ENCODE measurements around the gene CLIC4.
"Not testable (repeated sequence)": the region's sequence is repeated elsewhere in the genome, so short reads cannot be mapped to it uniquely, and the experiment has no call there.

Gene CLIC4

DNA sequence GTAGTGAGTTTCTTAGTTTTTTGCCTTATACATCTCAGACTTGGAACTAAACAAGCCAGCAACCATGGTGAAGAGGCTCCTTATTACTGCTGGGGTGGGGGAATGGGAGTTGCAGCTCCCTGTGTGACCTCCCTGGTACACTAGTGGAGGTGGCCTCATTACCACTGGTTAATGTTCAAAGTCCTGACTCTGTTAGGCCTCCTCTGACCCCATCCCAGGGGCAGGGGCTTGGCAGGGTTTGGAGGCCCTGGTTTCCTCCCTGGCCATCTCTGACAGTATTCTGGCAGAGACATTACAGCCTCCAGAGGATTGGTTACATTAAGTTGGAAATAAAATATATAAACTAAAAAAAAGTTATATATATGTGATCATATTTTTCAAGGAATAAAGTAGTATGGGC, 45.2 kb downstream of the CLIC4 start:
- Histone ChIP-seq H3K4me1 (ENCODE audit: insufficient read depth, insufficient read length) (no peaks in the 10 kb centered on the region), H3K27me3 (ENCODE audit: insufficient read depth, insufficient read length) (no peaks in the 10 kb centered on the region), H3K36me3 (ENCODE audit: insufficient read depth, insufficient read length, low read length) (peaks cover 3% of the 10 kb centered on the region), H3K9me3 (ENCODE audit: insufficient read depth, low read length) (no peaks in the 10 kb centered on the region), H3K9ac (ENCODE audit: insufficient read length, low read depth) (no peak overlapping the region), H3K4me3 (ENCODE audit: insufficient read length, low read depth) (no peak overlapping the region)
- TF ChIP-seq ZNF274 (IDR thresholded peaks at IDR 0.05; ENCODE audit: low read depth, low read length) (no peak), SUZ12 (IDR thresholded peaks at IDR 0.05; ENCODE audit: extremely low read depth, insufficient read depth, insufficient read length) (no peak), YY1 (IDR thresholded peaks at IDR 0.05; ENCODE audit: insufficient read depth, insufficient read length) (no peak)
- DNase-seq (ENCODE audit: low read depth, low spot score): no peak

DNA sequence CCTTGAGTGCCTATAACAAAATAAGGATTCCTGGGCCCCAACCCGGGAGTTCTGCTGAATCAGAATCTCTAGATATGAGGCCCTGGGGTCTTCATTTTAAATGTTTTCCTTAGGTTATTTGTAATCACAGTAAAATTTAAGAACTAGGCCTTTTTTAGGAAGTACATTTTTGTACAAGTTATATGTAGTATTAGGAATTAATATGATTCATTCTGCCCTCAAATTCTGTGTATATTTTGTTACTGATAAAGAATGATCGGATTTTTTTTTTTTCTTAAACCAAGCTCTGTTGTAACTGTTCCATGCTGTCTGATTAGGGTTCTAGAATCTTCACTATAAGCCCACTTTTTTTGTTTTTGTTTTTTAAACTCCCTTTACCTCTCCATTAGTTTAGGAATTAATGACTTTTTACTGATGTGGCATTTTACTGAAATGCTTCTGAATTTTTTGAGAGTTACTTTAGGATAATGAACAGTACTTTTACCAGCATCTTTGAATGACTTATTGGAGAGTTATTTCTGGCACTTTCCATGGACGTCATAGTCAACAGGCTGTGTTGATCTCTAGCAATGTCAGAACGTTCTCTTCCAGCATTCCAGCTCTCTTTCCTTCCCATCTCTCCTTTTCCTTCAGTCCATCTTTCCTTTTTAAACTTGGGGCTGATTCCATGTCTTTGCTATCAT, 48.3 kb downstream of the CLIC4 start:
- no peak for TF ChIP-seq YY1 (IDR thresholded peaks at IDR 0.05; ENCODE audit: insufficient read depth, insufficient read length)
- TF ChIP-seq SUZ12 (IDR thresholded peaks at IDR 0.05; ENCODE audit: extremely low read depth, insufficient read depth, insufficient read length): no peak
- no peak for TF ChIP-seq ZNF274 (IDR thresholded peaks at IDR 0.05; ENCODE audit: low read depth, low read length)
- H3K4me3 ChIP-seq (ENCODE audit: insufficient read length, low read depth): no peak overlapping the region
- H3K4me1 ChIP-seq (ENCODE audit: insufficient read depth, insufficient read length): no peaks in the 10 kb centered on the region
- no peaks in the 10 kb centered on the region for H3K27me3 ChIP-seq (ENCODE audit: insufficient read depth, insufficient read length)
- peaks cover 19% of the 10 kb centered on the region for H3K9me3 ChIP-seq (ENCODE audit: insufficient read depth, low read length)
- no peak for DNase-seq (ENCODE audit: low read depth, low spot score)
- no peak overlapping the region for H3K9ac ChIP-seq (ENCODE audit: insufficient read length, low read depth)
- H3K36me3 ChIP-seq (ENCODE audit: insufficient read depth, insufficient read length, low read length): peaks cover 11% of the 10 kb centered on the region

GRCh38 chr1:24794130-24794502, 48.9 kb downstream of the CLIC4 start:
- H3K4me1 ChIP-seq (ENCODE audit: insufficient read depth, insufficient read length); H3K9ac ChIP-seq (ENCODE audit: insufficient read length, low read depth); H3K27me3 ChIP-seq (ENCODE audit: insufficient read depth, insufficient read length); DNase-seq (ENCODE audit: low read depth, low spot score); H3K4me3 ChIP-seq (ENCODE audit: insufficient read length, low read depth): not testable (repeated sequence)
- H3K36me3 ChIP-seq (ENCODE audit: insufficient read depth, insufficient read length, low read length): peaks cover 11% of the 10 kb centered on the region
- peaks cover 19% of the 10 kb centered on the region for H3K9me3 ChIP-seq (ENCODE audit: insufficient read depth, low read length)

- Histone ChIP-seq H3K36me3 (ENCODE audit: insufficient read depth, insufficient read length, low read length) (peaks cover 11% of the 10 kb centered on the region), H3K4me3 (ENCODE audit: insufficient read length, low read depth) (no peak overlapping the region), H3K9me3 (ENCODE audit: insufficient read depth, low read length) (peaks cover 19% of the 10 kb centered on the region), H3K4me1 (ENCODE audit: insufficient read depth, insufficient read length) (no peaks in the 10 kb centered on the region), H3K27me3 (ENCODE audit: insufficient read depth, insufficient read length) (no peaks in the 10 kb centered on the region), H3K9ac (ENCODE audit: insufficient read length, low read depth) (no peak overlapping the region)
- TF ChIP-seq ZNF274 (IDR thresholded peaks at IDR 0.05; ENCODE audit: low read depth, low read length): no peak
- no peak for TF ChIP-seq SUZ12 (IDR thresholded peaks at IDR 0.05; ENCODE audit: extremely low read depth, insufficient read depth, insufficient read length)
- no peak for TF ChIP-seq YY1 (IDR thresholded peaks at IDR 0.05; ENCODE audit: insufficient read depth, insufficient read length)
- no peak for DNase-seq (ENCODE audit: low read depth, low spot score)
These were observed 50.0 kb downstream of the CLIC4 start for GRCh38 chr1:24795236-24795635.

DNA sequence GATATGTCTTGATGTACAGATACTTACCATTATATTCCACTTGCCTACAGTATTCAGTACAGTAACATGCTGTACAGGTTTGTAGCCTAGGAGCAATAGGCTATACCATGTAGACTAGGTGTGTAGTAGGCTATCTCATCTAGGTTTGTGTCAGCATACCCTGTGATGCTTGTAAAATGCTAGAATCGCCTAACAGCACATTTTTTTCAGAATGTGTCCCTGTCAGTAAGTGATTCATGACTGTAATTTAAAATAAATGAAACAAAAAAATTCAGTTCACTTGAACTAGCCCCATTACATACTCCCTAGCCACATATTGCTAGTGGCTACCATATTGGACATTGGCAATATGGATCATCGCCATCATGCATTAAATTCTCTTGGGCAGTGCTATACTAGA, 51.3 kb downstream of the CLIC4 start:
- no peaks in the 10 kb centered on the region for H3K27me3 ChIP-seq (ENCODE audit: insufficient read depth, insufficient read length)
- peaks cover 14% of the 10 kb centered on the region for H3K36me3 ChIP-seq (ENCODE audit: insufficient read depth, insufficient read length, low read length)
- DNase-seq (ENCODE audit: low read depth, low spot score): no peak
- TF ChIP-seq SUZ12 (IDR thresholded peaks at IDR 0.05; ENCODE audit: extremely low read depth, insufficient read depth, insufficient read length) (no peak), ZNF274 (IDR thresholded peaks at IDR 0.05; ENCODE audit: low read depth, low read length) (no peak), YY1 (IDR thresholded peaks at IDR 0.05; ENCODE audit: insufficient read depth, insufficient read length) (no peak)
- H3K9me3 ChIP-seq (ENCODE audit: insufficient read depth, low read length): peaks cover 19% of the 10 kb centered on the region
- no peak overlapping the region for H3K9ac ChIP-seq (ENCODE audit: insufficient read length, low read depth)
- H3K4me3 ChIP-seq (ENCODE audit: insufficient read length, low read depth): no peak overlapping the region
- H3K4me1 ChIP-seq (ENCODE audit: insufficient read depth, insufficient read length): no peaks in the 10 kb centered on the region

DNA sequence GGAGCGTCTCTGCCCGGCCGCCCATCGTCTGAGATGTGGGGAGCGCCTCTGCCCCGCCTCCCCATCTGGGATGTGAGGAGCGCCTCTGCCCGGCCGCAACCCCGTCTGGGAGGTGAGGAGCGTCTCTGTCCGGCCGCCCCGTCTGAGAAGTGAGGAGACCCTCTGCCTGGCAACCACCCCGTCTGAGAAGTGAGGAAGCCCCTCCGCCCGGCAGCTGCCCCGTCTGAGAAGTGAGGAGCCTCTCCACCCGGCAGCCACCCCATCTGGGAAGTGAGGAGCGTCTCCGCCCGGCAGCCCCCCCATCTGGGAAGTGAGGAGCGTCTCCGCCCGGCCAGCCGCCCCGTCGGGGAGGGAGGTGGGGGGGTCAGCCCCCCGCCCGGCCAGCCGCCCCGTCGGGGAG, 54.0 kb downstream of the CLIC4 start:
- not testable (repeated sequence) for H3K4me1 ChIP-seq (ENCODE audit: insufficient read depth, insufficient read length); H3K9ac ChIP-seq (ENCODE audit: insufficient read length, low read depth); H3K4me3 ChIP-seq (ENCODE audit: insufficient read length, low read depth); DNase-seq (ENCODE audit: low read depth, low spot score); H3K27me3 ChIP-seq (ENCODE audit: insufficient read depth, insufficient read length)
- peaks cover 14% of the 10 kb centered on the region for H3K36me3 ChIP-seq (ENCODE audit: insufficient read depth, insufficient read length, low read length)
- H3K9me3 ChIP-seq (ENCODE audit: insufficient read depth, low read length): peaks cover 19% of the 10 kb centered on the region

DNA sequence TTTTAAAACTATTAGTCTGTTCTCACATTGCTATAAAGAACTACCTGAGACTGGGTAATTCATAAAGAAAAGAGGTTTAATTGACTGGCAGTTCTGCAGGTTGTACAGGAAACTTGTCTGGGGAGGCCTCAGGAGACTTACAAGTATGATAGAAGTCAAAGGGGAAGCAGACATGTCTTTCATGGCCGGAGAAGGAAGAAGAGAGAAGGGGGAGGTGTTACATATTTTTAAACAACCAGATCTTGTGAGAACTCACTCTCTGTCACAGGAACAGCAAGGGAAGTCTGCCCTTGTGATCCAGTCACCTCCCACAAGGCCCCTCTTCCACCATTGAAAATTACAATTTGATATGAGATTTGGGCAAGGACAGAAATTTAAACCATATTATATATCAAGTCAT, 55.9 kb downstream of the CLIC4 start:
- no peak overlapping the region for H3K9ac ChIP-seq (ENCODE audit: insufficient read length, low read depth)
- peaks cover 24% of the 10 kb centered on the region for H3K36me3 ChIP-seq (ENCODE audit: insufficient read depth, insufficient read length, low read length)
- no peaks in the 10 kb centered on the region for H3K27me3 ChIP-seq (ENCODE audit: insufficient read depth, insufficient read length)
- H3K9me3 ChIP-seq (ENCODE audit: insufficient read depth, low read length): peaks cover 19% of the 10 kb centered on the region
- H3K4me1 ChIP-seq (ENCODE audit: insufficient read depth, insufficient read length): no peaks in the 10 kb centered on the region
- no peak for DNase-seq (ENCODE audit: low read depth, low spot score)
- no peak overlapping the region for H3K4me3 ChIP-seq (ENCODE audit: insufficient read length, low read depth)
- TF ChIP-seq YY1 (IDR thresholded peaks at IDR 0.05; ENCODE audit: insufficient read depth, insufficient read length) (no peak), SUZ12 (IDR thresholded peaks at IDR 0.05; ENCODE audit: extremely low read depth, insufficient read depth, insufficient read length) (no peak), ZNF274 (IDR thresholded peaks at IDR 0.05; ENCODE audit: low read depth, low read length) (no peak)

DNA sequence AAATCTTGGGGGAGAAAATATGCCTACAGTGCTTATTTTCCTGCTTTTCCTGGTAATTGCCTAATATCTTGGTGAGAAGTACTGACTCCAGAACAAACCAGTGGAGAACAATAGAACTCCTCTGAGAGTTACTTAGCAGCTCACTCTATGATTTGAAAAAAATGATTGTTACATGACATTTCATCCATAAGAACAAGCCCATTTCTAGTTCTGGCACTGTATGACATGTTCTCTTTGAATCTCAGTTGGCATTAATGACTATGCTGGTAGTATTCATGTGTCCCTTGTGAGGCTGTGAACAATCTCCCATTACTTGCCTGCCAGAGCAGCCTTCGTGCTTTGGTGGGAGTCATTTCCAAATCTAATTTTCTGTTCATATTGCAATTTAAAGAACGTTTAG, 58.0 kb downstream of the CLIC4 start:
- TF ChIP-seq ZNF274 (IDR thresholded peaks at IDR 0.05; ENCODE audit: low read depth, low read length) (no peak), SUZ12 (IDR thresholded peaks at IDR 0.05; ENCODE audit: extremely low read depth, insufficient read depth, insufficient read length) (no peak), YY1 (IDR thresholded peaks at IDR 0.05; ENCODE audit: insufficient read depth, insufficient read length) (no peak)
- Histone ChIP-seq H3K4me3 (ENCODE audit: insufficient read length, low read depth) (no peak overlapping the region), H3K27me3 (ENCODE audit: insufficient read depth, insufficient read length) (no peaks in the 10 kb centered on the region), H3K9ac (ENCODE audit: insufficient read length, low read depth) (no peak overlapping the region), H3K36me3 (ENCODE audit: insufficient read depth, insufficient read length, low read length) (peaks cover 26% of the 10 kb centered on the region), H3K4me1 (ENCODE audit: insufficient read depth, insufficient read length) (no peaks in the 10 kb centered on the region), H3K9me3 (ENCODE audit: insufficient read depth, low read length) (peaks cover 4% of the 10 kb centered on the region)
- DNase-seq (ENCODE audit: low read depth, low spot score): no peak

Data from NT2/D1 (cell line).